ENCODE data around the gene PRAMEF5.
"Not testable (repeated sequence)": the region's sequence is repeated elsewhere in the genome, so short reads cannot be mapped to it uniquely, and the experiment has no call there.

Gene PRAMEF5

GRCh38 chr1:13239633-13240032 is 14.4 kb upstream of the PRAMEF5 start:
- CTCF ChIA-PET; POLR2A ChIA-PET (ENCODE audit: low non-redundant PET); H3K27ac ChIP-seq; DNase-seq (ENCODE audit: low spot score): not testable (repeated sequence)

GRCh38 chr1:13243536-13244263 is 10.3 kb upstream of the PRAMEF5 start:
- H3K27ac ChIP-seq; CTCF ChIA-PET; POLR2A ChIA-PET (ENCODE audit: low non-redundant PET); DNase-seq (ENCODE audit: low spot score): not testable (repeated sequence)

GRCh38 chr1:13245841-13246553 is 8.0 kb upstream of the PRAMEF5 start:
- POLR2A ChIA-PET (ENCODE audit: low non-redundant PET); H3K27ac ChIP-seq; DNase-seq (ENCODE audit: low spot score); CTCF ChIA-PET: not testable (repeated sequence)

GRCh38 chr1:13246554-13246871 is 7.5 kb upstream of the PRAMEF5 start:
- H3K27ac ChIP-seq; CTCF ChIA-PET; POLR2A ChIA-PET (ENCODE audit: low non-redundant PET); DNase-seq (ENCODE audit: low spot score): not testable (repeated sequence)

- POLR2A ChIA-PET (ENCODE audit: low non-redundant PET): not testable (repeated sequence)
These were observed 6.9 kb upstream of the PRAMEF5 start for GRCh38 chr1:13247122-13247521.

GRCh38 chr1:13265124-13265523 is 11.1 kb downstream of the PRAMEF5 start:
- not testable (repeated sequence) for DNase-seq (ENCODE audit: low spot score)

More at GRCh38 chr1:13247122-13247521, 6.9 kb upstream of the PRAMEF5 start:
- CTCF ChIA-PET; DNase-seq (ENCODE audit: low spot score); H3K27ac ChIP-seq: not testable (repeated sequence)

GRCh38 chr1:13277016-13277415 is 23.0 kb downstream of the PRAMEF5 start:
- POLR2A ChIA-PET (ENCODE audit: low non-redundant PET); DNase-seq (ENCODE audit: low spot score); CTCF ChIA-PET; H3K27ac ChIP-seq: not testable (repeated sequence)

More at GRCh38 chr1:13265124-13265523, 11.1 kb downstream of the PRAMEF5 start:
- CTCF ChIA-PET; POLR2A ChIA-PET (ENCODE audit: low non-redundant PET); H3K27ac ChIP-seq: not testable (repeated sequence)

GRCh38 chr1:13279617-13280016 is 25.6 kb downstream of the PRAMEF5 start:
- DNase-seq (ENCODE audit: low spot score); CTCF ChIA-PET; H3K27ac ChIP-seq; POLR2A ChIA-PET (ENCODE audit: low non-redundant PET): not testable (repeated sequence)

- DNase-seq (ENCODE audit: low spot score); POLR2A ChIA-PET (ENCODE audit: low non-redundant PET); CTCF ChIA-PET; H3K27ac ChIP-seq: not testable (repeated sequence)
These were observed 31.0 kb downstream of the PRAMEF5 start, which contains the start of gene PRAMEF8 for GRCh38 chr1:13285037-13285436. PRAMEF8 (minus strand) TSS chr1:13285137; CDS start chr1:13284091, 1,046 bp downstream.

GRCh38 chr1:13289030-13289429 is 35.0 kb downstream of the PRAMEF5 start:
- H3K27ac ChIP-seq; CTCF ChIA-PET; DNase-seq (ENCODE audit: low spot score); POLR2A ChIA-PET (ENCODE audit: low non-redundant PET): not testable (repeated sequence)

GRCh38 chr1:13297216-13297931 is 43.4 kb downstream of the PRAMEF5 start:
- POLR2A ChIA-PET (ENCODE audit: low non-redundant PET); DNase-seq (ENCODE audit: low spot score); CTCF ChIA-PET; H3K27ac ChIP-seq: not testable (repeated sequence)

- DNase-seq (ENCODE audit: low spot score); POLR2A ChIA-PET (ENCODE audit: low non-redundant PET); H3K27ac ChIP-seq; CTCF ChIA-PET: not testable (repeated sequence)
These were observed 44.7 kb downstream of the PRAMEF5 start for GRCh38 chr1:13298699-13299098.

- CTCF ChIA-PET; DNase-seq (ENCODE audit: low spot score); H3K27ac ChIP-seq; POLR2A ChIA-PET (ENCODE audit: low non-redundant PET): not testable (repeated sequence)
These were observed 48.2 kb downstream of the PRAMEF5 start for GRCh38 chr1:13302197-13302596.

GRCh38 chr1:13303239-13303638 is 49.2 kb downstream of the PRAMEF5 start, which contains the start of gene PRAMEF33:
PRAMEF33 (plus strand) TSS chr1:13303539; CDS start chr1:13305955, 2,416 bp downstream.
- DNase-seq (ENCODE audit: low spot score); CTCF ChIA-PET; POLR2A ChIA-PET (ENCODE audit: low non-redundant PET); H3K27ac ChIP-seq: not testable (repeated sequence)

Data from RWPE1 (cell line).